Activated naive CD4-positive, alpha-beta T cell treated with anti-CD3 and anti-CD28 coated beads, Interleukin-2, amount 50 U/mL, for 24 hours (primary cell): ENCODE results near the gene PRM2.

Source experiments
- H3K27ac Mint-ChIP-seq: one replicate; pipeline ENCODE4 v1.8.0; 2021; ENCODE audit warnings: mild to moderate bottlenecking, mixed read lengths
- H3K27me3 Mint-ChIP-seq: one replicate; pipeline ENCODE4 v1.8.0; 2021; ENCODE audit warnings: mixed read lengths
- H3K36me3 Mint-ChIP-seq: one replicate; pipeline ENCODE4 v1.8.0; 2021; ENCODE audit warnings: mixed read lengths
- H3K4me1 Mint-ChIP-seq: one replicate; pipeline ENCODE4 v1.8.0; 2021; ENCODE audit warnings: mixed read lengths
- H3K4me3 Mint-ChIP-seq: one replicate; pipeline ENCODE4 v1.8.0; 2021; ENCODE audit warnings: mild to moderate bottlenecking, mixed read lengths
- H3K9me3 Mint-ChIP-seq: one replicate; pipeline ENCODE4 v1.8.0; 2021; ENCODE audit warnings: mixed read lengths

PRM2 gene

DNA sequence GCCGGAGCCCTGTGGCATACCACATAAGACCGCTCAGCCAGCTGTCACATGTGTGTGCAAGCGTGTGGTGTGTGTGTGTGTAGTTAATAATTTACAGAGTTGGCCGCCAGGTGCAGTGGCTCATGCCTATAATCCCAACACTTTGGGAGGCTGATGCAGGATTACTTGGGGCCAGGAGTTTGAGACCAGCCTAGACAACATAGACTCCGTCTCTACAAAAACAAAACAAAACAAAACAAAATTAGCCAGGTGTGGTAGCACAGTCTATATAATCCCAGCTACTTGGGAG is 40.6 kb downstream of the PRM2 start:
- H3K36me3 Mint-ChIP-seq: no peaks in the 10 kb centered on the region
- H3K27ac Mint-ChIP-seq: peak overlapping the region; percentile 84
- H3K9me3 Mint-ChIP-seq: no peaks in the 10 kb centered on the region
- peaks cover 49% of the 10 kb centered on the region for H3K4me1 Mint-ChIP-seq
- H3K4me3 Mint-ChIP-seq: no peak overlapping the region
- H3K27me3 Mint-ChIP-seq: no peaks in the 10 kb centered on the region

DNA sequence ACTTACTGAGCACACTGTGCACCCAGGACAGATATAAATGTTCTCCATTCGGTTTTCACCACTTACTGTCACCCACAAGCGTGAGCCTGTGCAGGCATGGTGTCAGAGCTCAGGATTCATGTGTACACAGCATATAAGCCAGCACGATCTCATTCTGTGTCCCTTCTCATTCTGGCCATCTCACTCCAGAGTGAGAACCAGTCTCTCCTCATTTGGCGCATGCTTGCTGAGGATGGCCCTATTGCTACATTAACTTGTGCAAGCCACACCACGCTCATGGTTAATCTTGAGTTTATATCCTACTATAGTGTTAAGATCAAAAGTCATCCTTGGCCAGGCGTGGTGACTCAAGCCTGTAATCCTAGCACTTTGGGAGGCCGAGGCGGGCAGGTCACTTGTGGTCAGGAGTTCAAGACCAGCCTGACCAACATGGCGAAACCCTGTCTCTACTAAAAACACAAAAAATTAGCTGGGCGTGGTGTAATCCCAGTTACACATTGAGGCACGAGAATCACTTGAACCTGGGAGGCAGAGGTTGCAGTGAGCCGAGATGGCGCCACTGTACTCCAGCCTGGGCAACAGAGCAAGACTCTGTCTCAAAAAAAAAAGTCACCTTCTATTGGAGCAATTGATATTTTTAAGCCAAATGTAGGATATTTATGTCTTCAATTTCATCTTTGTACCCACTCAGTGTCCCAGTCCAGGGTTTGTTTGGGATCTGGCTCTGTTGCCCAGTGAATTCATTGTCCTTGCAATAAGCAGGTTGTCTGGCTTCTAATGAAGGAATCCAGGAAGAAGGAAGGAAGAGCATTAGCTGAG is 41.2 kb downstream of the PRM2 start:
- Mint-ChIP-seq H3K9me3 (no peaks in the 10 kb centered on the region), H3K4me3 (no peak overlapping the region), H3K27ac (peak overlapping the region; percentile 84), H3K4me1 (peaks cover 50% of the 10 kb centered on the region), H3K27me3 (no peaks in the 10 kb centered on the region), H3K36me3 (no peaks in the 10 kb centered on the region)

DNA sequence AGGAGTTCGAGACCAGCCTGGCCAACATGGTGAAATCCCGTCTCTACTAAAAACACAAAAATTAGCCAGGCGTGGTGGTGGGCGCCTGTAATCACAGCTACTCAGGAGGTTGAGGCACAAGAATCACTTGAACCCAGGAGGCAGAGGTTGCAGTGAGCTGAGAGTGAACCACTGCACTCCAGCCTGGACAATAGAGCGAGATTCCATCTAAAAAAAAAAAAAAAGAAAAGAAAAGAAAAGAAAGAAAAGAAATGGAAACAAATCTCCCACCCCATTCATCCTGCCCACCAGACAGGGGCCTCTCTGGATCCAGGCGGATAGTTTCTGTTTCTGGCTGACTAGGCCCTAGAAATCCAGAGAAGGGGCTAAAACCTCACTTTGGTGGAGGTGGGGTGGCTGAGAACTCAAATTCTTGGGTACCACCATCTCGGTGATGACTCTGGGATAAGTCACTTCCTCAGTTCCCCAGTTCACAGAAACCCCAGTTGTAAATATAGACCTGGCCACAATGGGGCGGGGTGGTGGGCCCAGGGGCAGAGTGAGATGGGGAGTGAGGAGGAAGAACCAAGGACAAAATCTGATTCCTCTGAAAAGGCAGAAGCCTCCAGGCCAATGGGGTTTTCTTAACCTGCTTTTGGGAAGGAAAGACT is 42.4 kb downstream of the PRM2 start:
- H3K36me3 Mint-ChIP-seq: no peaks in the 10 kb centered on the region
- no peaks in the 10 kb centered on the region for H3K27me3 Mint-ChIP-seq
- no peaks in the 10 kb centered on the region for H3K9me3 Mint-ChIP-seq
- peak overlapping the region; percentile 74 for H3K4me3 Mint-ChIP-seq
- H3K4me1 Mint-ChIP-seq: peaks cover 62% of the 10 kb centered on the region
- peak overlapping the region; percentile 98 for H3K27ac Mint-ChIP-seq

DNA sequence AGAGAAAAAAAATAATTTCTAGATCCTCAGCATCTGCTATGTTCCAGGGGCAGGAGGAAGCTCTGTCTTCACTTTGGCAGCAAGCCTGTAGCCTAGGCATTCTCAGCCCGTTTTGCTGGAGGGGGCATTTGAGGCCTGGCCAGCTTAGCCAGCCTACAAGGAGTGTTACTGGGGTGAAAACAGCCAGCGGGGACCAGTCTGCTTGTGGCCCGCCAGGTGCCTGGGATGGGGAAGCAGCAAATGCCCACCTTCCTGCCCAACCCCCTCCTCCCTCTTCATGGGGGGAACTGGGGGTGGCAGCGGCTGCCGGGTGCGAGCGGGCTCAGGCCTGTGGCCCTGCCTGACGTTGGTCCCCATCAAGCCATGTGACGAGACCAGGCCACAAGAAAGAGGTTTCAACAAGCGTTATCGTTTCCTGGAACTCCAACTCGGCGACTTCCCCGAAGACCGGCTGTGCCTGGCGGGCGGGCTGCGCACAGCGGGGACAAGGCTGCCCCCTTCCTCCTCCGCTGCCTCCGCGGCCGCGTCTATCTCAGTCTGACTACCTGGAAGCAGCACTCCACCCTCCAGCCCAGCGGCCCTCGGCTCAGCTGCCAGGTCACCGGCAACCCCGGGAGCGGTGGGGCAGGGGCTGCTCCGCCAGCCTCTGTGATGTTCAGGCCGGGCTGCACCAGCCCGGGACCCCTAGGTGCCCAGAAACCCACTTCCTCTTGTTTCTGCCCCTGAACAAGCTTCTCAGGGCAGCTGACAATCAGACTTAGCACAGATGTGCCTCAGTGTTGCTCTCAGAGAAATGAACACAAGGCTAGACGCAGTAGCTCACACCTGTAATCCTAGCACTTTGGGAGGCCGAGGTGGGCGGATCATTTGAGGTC is 43.2 kb downstream of the PRM2 start:
- H3K27ac Mint-ChIP-seq: peak overlapping the region; percentile 98
- no peaks in the 10 kb centered on the region for H3K27me3 Mint-ChIP-seq
- no peaks in the 10 kb centered on the region for H3K36me3 Mint-ChIP-seq
- H3K9me3 Mint-ChIP-seq: no peaks in the 10 kb centered on the region
- peaks cover 70% of the 10 kb centered on the region for H3K4me1 Mint-ChIP-seq
- peak overlapping the region; percentile 74 for H3K4me3 Mint-ChIP-seq

DNA sequence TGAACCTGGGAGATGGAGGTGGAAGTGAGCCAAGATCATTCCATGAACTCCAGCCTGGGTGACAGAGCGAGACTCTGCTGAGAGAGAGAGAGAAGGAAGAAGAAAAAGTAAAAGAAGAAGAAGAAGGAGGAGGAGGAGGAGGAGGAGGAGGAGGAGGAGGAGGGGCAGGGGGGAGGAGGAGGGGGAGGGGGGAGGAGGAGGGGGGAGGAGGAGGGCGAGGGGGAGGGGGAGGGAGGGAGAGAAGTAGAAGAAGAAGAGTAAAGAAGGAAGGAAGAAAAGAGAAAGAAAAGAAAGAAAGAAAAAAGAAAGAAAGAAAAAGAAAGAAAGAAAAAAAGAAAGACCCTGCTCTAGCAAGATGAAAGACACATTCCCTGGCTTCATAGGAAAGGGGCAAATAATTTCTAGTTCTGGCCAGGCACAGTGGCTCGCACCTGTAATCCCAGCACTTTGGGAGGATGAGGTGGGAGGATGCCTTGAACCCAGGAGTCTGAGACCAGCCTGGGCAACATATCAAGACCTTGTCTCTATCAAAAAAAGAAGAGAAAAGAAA is 43.9 kb downstream of the PRM2 start:
- Mint-ChIP-seq H3K36me3 (no peaks in the 10 kb centered on the region), H3K27ac (peak overlapping the region; percentile 98), H3K4me3 (peak overlapping the region; percentile 74), H3K9me3 (no peaks in the 10 kb centered on the region), H3K27me3 (no peaks in the 10 kb centered on the region), H3K4me1 (peaks cover 75% of the 10 kb centered on the region)

DNA sequence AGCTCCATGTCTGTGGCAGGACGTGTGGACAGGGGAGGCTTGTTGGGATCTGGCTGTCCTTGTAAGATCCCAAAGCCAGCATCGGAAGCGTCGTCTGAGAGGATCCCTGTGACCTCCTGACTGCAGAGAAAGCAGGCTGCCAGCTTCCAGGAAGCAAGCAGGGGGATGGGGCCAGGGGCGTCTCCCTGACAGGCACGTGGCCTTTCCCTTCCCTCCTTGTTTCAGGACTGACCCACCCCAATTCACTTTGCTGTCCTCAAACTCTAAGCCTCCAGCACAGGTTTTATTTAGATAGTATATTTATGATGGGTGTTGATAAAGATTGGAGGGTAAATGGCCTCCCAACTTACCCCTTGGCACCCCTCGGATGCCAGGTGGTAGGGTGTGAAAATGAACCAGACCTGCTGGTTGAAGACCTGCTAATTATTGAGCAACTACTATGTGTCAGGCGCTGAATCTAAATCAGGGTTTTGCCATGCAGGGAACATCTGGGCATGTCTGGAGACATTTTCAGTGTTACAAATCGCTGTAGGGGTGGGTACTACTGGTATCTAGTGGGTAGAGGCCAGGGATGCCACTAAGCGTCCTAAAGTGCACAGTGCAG is 44.8 kb downstream of the PRM2 start:
- no peaks in the 10 kb centered on the region for H3K9me3 Mint-ChIP-seq
- H3K4me3 Mint-ChIP-seq: no peak overlapping the region
- peak overlapping the region; percentile 98 for H3K27ac Mint-ChIP-seq
- H3K4me1 Mint-ChIP-seq: peaks cover 71% of the 10 kb centered on the region
- no peaks in the 10 kb centered on the region for H3K27me3 Mint-ChIP-seq
- no peaks in the 10 kb centered on the region for H3K36me3 Mint-ChIP-seq

DNA sequence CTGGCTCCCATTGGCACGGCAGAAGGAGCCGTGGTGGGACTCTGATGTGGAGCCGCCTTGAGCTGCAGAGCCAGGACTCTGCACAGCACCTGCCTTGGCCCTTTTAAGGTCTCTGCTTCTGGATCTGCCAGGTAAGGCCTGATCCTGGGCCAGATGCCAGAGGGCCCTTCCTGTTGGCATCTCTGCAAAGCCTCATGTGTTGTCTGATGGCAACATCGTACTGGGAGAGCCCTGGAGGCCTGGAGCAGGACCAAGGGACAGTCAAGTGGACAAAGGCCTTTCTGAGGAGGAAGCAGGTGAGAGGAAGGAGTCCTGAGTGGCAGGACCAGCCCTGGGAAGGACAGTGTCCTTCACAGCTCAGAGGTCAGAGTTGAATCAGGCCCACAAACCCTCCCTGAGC is 46.4 kb downstream of the PRM2 start:
- Mint-ChIP-seq H3K9me3 (no peaks in the 10 kb centered on the region), H3K36me3 (no peaks in the 10 kb centered on the region), H3K4me1 (peaks cover 78% of the 10 kb centered on the region), H3K27me3 (no peaks in the 10 kb centered on the region), H3K4me3 (no peak overlapping the region), H3K27ac (peak overlapping the region; percentile 88)

DNA sequence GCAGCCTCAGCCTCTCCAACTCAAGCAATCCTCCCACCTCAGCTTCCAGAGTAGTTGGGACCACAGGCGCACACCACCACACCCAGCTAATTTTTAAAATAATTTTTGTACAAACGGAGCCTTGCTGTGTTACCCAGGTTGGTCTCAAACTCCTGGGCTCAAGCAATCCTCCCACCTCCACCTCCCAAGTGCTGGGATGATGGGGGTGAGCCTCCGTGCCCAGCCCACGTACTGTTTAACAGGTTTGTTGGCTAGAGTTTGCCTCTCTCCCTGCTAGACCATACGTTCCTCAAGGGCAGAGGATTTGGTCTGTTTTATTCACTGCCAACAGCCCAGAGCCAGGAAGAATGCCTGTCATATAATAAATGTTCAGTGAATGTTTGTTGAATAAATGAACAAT is 46.8 kb downstream of the PRM2 start:
- Mint-ChIP-seq H3K27me3 (no peaks in the 10 kb centered on the region), H3K27ac (peak overlapping the region; percentile 88), H3K36me3 (no peaks in the 10 kb centered on the region), H3K9me3 (no peaks in the 10 kb centered on the region), H3K4me1 (peaks cover 79% of the 10 kb centered on the region), H3K4me3 (no peak overlapping the region)

DNA sequence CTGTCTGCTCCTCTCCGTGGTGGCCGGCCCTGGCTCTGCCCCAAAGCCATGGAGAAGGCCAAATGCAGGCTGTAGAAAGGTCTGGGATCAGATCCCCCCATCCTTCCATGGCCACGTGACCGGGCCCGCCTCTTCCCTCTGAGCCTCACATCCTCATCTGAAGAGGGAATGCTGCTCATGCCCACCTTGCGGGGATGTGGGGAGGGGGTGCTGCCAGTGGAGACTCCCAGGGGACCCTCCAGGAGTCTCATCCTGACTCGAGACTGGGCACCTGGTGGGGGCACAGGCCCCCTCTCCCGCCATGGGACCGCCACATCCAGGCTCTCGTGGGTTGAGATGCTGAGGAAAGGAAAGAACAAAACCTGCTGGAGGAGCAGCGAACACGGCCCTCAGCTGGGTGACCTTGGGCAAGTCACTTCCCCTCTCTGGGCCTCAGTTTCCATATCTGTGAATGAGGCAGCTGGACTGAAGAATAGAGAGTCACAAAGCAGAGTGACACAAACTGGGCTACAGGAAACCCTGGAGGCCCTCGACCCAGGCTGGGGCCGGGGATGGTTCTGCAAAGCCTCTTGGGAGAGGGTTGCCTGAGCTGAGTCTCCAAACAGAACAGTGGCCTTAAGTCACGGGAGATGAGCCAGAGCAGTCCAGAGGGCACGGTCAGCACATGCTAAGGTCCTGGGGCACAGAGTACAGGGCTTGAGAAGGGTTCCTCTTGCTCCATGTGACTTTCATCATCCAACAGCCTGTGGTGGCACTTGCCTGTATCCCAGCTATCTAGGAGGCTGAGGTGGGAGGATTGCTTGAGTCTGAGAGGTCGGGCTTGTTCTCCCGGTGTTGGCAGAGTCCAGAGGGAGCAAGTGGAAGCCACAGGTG is 50.4 kb downstream of the PRM2 start:
- H3K4me1 Mint-ChIP-seq: peaks cover 64% of the 10 kb centered on the region
- no peaks in the 10 kb centered on the region for H3K9me3 Mint-ChIP-seq
- H3K4me3 Mint-ChIP-seq: peak overlapping the region; percentile 83
- H3K27ac Mint-ChIP-seq: peak overlapping the region; percentile 99
- no peaks in the 10 kb centered on the region for H3K36me3 Mint-ChIP-seq
- no peaks in the 10 kb centered on the region for H3K27me3 Mint-ChIP-seq
